ENCODE measurements around the gene SDF4. TPM values are rescaled to one million over a fixed set of nuclear protein-coding genes. Genes with fewer than 3 reads are reported as not detected.

SDF4 gene
- total RNA-seq, 4 donors from 2014 or later, result 29.7 to 105 (median 50.3) TPM

GRCh38 chr1:1226566-1227362 is 5.0 kb downstream of the SDF4 start:
- TF ChIP-seq POLR2A (IDR thresholded peaks at IDR 0.05) (no peak), CTCF (IDR thresholded peaks at IDR 0.05) (no peak)
- Histone ChIP-seq H3K4me3 (no peak overlapping the region), H3K27ac (no peak overlapping the region), H3K27me3 (no peaks in the 10 kb centered on the region), H3K4me1 (peaks cover 0 to 15% of the 10 kb centered on the region in 2 donors), H3K9me3 (no peaks in the 10 kb centered on the region), H3K36me3 (no peaks in the 10 kb centered on the region)
- intact Hi-C loops (cut with DNase I; ENCODE audit: low total_unique reads), result no loop called here
- DNase-seq, result no peak

- H3K4me3 ChIP-seq, result no peak overlapping the region
- H3K4me1 ChIP-seq, result peaks cover 0 to 15% of the 10 kb centered on the region in 2 donors
- no peak overlapping the region for H3K27ac ChIP-seq
- intact Hi-C loops (cut with DNase I; ENCODE audit: low total_unique reads), result no loop called here
- H3K9me3 ChIP-seq, result no peaks in the 10 kb centered on the region
- no peak for DNase-seq
- no peaks in the 10 kb centered on the region for H3K36me3 ChIP-seq
- TF ChIP-seq POLR2A (IDR thresholded peaks at IDR 0.05), result no peak
- TF ChIP-seq CTCF (IDR thresholded peaks at IDR 0.05), result no peak
- no peaks in the 10 kb centered on the region for H3K27me3 ChIP-seq
Measured at GRCh38 chr1:1225913-1226312, 5.9 kb downstream of the SDF4 start.

GRCh38 chr1:1225238-1225845 is 6.5 kb downstream of the SDF4 start:
- intact Hi-C loops (cut with DNase I; ENCODE audit: low total_unique reads), result no loop called here
- Histone ChIP-seq H3K4me1 (peaks cover 0 to 11% of the 10 kb centered on the region in 2 donors), H3K27ac (no peak overlapping the region), H3K4me3 (no peak overlapping the region), H3K36me3 (no peaks in the 10 kb centered on the region), H3K27me3 (no peaks in the 10 kb centered on the region), H3K9me3 (no peaks in the 10 kb centered on the region)
- DNase-seq, result no peak
- no peak for TF ChIP-seq POLR2A (IDR thresholded peaks at IDR 0.05)
- no peak for TF ChIP-seq CTCF (IDR thresholded peaks at IDR 0.05)

GRCh38 chr1:1223891-1224290 is 7.9 kb downstream of the SDF4 start:
- intact Hi-C loops (cut with DNase I; ENCODE audit: low total_unique reads), result no loop called here

More at GRCh38 chr1:1223891-1224290, 7.9 kb downstream of the SDF4 start:
- H3K4me3 ChIP-seq, result no peak overlapping the region
- no peaks in the 10 kb centered on the region for H3K9me3 ChIP-seq
- H3K36me3 ChIP-seq, result no peaks in the 10 kb centered on the region
- no peaks in the 10 kb centered on the region for H3K27me3 ChIP-seq
- no peaks in the 10 kb centered on the region for H3K4me1 ChIP-seq
- no peak overlapping the region for H3K27ac ChIP-seq
- no peak for TF ChIP-seq CTCF (IDR thresholded peaks at IDR 0.05)
- no peak for TF ChIP-seq POLR2A (IDR thresholded peaks at IDR 0.05)
- DNase-seq, result no peak
